Gastroesophageal sphincter (tissue), 4 donors: ENCODE results near the gene DCDC1. TPM values are rescaled to one million over a fixed set of nuclear protein-coding genes. Genes with fewer than 3 reads are reported as not detected.
A peak's percentile ranks its signal among the peaks of the same experiment; 100 is the strongest.
"Not testable (repeated sequence)": the region's sequence is repeated elsewhere in the genome, so short reads cannot be mapped to it uniquely, and the experiment has no call there.

ENCODE experiments used
- ATAC-seq: fragments of 150-250 bp; one replicate; pipeline ENCODE4 v1.9.1; 2016; ENCODE audit warnings: mild to moderate bottlenecking, moderate library complexity
- H3K27ac ChIP-seq, 4 donors: fragments of 200-600 bp; sonication (generic) in 3 of 4; 1 replicate in 3 of 4; 2 replicates in 1 of 4; pipeline ENCODE4 v1.5.1; 2016 to 2019
- H3K27me3 ChIP-seq: fragments of 200-600 bp; sonication (generic); one replicate; pipeline ENCODE4 v1.5.1; 2019
- H3K36me3 ChIP-seq, 2 donors: fragments of 200-600 bp; sonication (generic); one replicate each; pipeline ENCODE4 v1.5.1; 2019; ENCODE audit warnings: control low read depth in 1 of 2
- H3K4me1 ChIP-seq, 3 donors: fragments of 200-600 bp; sonication (generic); 1 replicate in 2 of 3; 2 replicates in 1 of 3; pipeline ENCODE4 v1.5.1; 2016 to 2019; ENCODE audit warnings: control low read depth in 2 of 3
- H3K4me3 ChIP-seq, 2 donors: fragments of 200-600 bp; sonication (generic); one replicate each; pipeline ENCODE4 v1.5.1; 2019; ENCODE audit warnings: mild to moderate bottlenecking in 1 of 2, moderate library complexity in 1 of 2
- H3K9me3 ChIP-seq, 3 donors: fragments of 200-600 bp; sonication (generic); one replicate each; pipeline ENCODE4 v1.5.1; 2017 to 2019; ENCODE audit warnings: control low read depth in 2 of 3
- CTCF ChIP-seq, 4 experiments: fragments of 200-600 bp in 2 of 4; fragments of 450-650 bp in 2 of 4; sonication (generic) in 1 of 4; IDR thresholded peaks; one replicate each; pipeline ENCODE4 v1.5.1; 2017 to 2019; ENCODE audit warnings: antibody characterized with exemption in 4 of 4, mild to moderate bottlenecking in 2 of 4, moderate library complexity in 2 of 4
- EP300 ChIP-seq: sonication (generic); formaldehyde crosslinking; IDR thresholded peaks from one replicate; pipeline ENCODE4 v1.6.1; 2017; ENCODE audit warnings: antibody characterized with exemption, mild to moderate bottlenecking
- POLR2A ChIP-seq, 2 donors: fragments of 450-650 bp; IDR thresholded peaks; one replicate each; pipeline ENCODE4 v1.6.1; 2017; ENCODE audit warnings: antibody characterized with exemption in 2 of 2, mild to moderate bottlenecking in 2 of 2, moderate library complexity in 1 of 2
- POLR2AphosphoS5 ChIP-seq: sonication (generic); formaldehyde crosslinking; IDR thresholded peaks from one replicate; pipeline ENCODE4 v1.6.1; 2017; ENCODE audit warnings: antibody characterized with exemption
- WGBS, 2 donors: methylation state at CpG; one replicate each; pipeline ENCODE4 v1.1.5; 2018; ENCODE audit warnings: low coverage in 1 of 2; 5-methylcytosine and 5-hydroxymethylcytosine counted together
- total RNA-seq, 4 donors: library from RNA; depleted of rRNA; stranded (reverse); fragments of >200 nt; gene quantifications; one replicate each; pipeline ENCODE4 v1.1.0, GENCODE V29; 2016

DCDC1 gene
- total RNA-seq, 4 donors from 2014 or later: 0.13 to 0.35 TPM; not detected in 2

- Histone ChIP-seq H3K27ac (no peak overlapping the region), H3K27me3 (no peaks in the 10 kb centered on the region), H3K4me3 (no peak overlapping the region), H3K36me3 (no peaks in the 10 kb centered on the region), H3K4me1 (no peaks in the 10 kb centered on the region), H3K9me3 (peaks cover 0 to 20% (median 0%) of the 10 kb centered on the region in 3 donors)
- ATAC-seq: no peak
- TF ChIP-seq POLR2A (IDR thresholded peaks at IDR 0.05): no peak
- no peak for TF ChIP-seq POLR2AphosphoS5
- no peak for TF ChIP-seq EP300
- TF ChIP-seq CTCF (IDR thresholded peaks at IDR 0.05): no peak
These were observed 402.0 kb downstream of the DCDC1 start for GRCh38 chr11:30967579-30967978.

GRCh38 chr11:30960387-30960992 is 409.0 kb downstream of the DCDC1 start:
- WGBS, 2 donors: 0% methylated on average over 2 of the region's 2 CpGs
- TF ChIP-seq CTCF (IDR thresholded peaks at IDR 0.05) (peak in 1 of 4 experiments; percentile 28), POLR2A (IDR thresholded peaks at IDR 0.05) (no peak), EP300 (no peak)
- Histone ChIP-seq H3K36me3 (no peaks in the 10 kb centered on the region), H3K27ac (no peak overlapping the region), H3K27me3 (no peaks in the 10 kb centered on the region), H3K4me3 (no peak overlapping the region), H3K4me1 (no peaks in the 10 kb centered on the region), H3K9me3 (no peaks in the 10 kb centered on the region)
- ATAC-seq: no peak

- Histone ChIP-seq H3K4me1 (no peaks in the 10 kb centered on the region), H3K27ac (no peak overlapping the region), H3K27me3 (no peaks in the 10 kb centered on the region), H3K4me3 (no peak overlapping the region), H3K9me3 (no peaks in the 10 kb centered on the region), H3K36me3 (no peaks in the 10 kb centered on the region)
- TF ChIP-seq POLR2AphosphoS5: no peak
- TF ChIP-seq POLR2A (IDR thresholded peaks at IDR 0.05): no peak
- 66 to 84% methylated on average over 3 of the region's 3 CpGs for WGBS, 2 donors
- no peak for ATAC-seq
These were observed 412.8 kb downstream of the DCDC1 start for GRCh38 chr11:30956751-30957150.

GRCh38 chr11:30949838-30950237 is 419.7 kb downstream of the DCDC1 start:
- TF ChIP-seq EP300 (no peak), CTCF (IDR thresholded peaks at IDR 0.05) (no peak), POLR2A (IDR thresholded peaks at IDR 0.05) (no peak), POLR2AphosphoS5 (no peak)
- WGBS, 2 donors: 60 to 94% methylated on average over 1 to 3 of the region's 3 CpGs
- Histone ChIP-seq H3K27ac (no peak overlapping the region), H3K9me3 (peaks cover 0 to 31% (median 0%) of the 10 kb centered on the region in 3 donors), H3K4me3 (no peak overlapping the region), H3K4me1 (no peaks in the 10 kb centered on the region), H3K27me3 (no peaks in the 10 kb centered on the region), H3K36me3 (no peaks in the 10 kb centered on the region)
- ATAC-seq: no peak

GRCh38 chr11:30947715-30948114 is 421.8 kb downstream of the DCDC1 start:
- 67 to 83% methylated on average over 1 of the region's 1 CpG for WGBS, 2 donors
- H3K9me3 ChIP-seq: peaks cover 0 to 31% (median 0%) of the 10 kb centered on the region in 3 donors
- ATAC-seq, H3K4me3 ChIP-seq, H3K27ac ChIP-seq, H3K27me3 ChIP-seq, H3K36me3 ChIP-seq, H3K4me1 ChIP-seq: not testable (repeated sequence)

- 45 to 65% methylated on average over 1 to 5 of the region's 6 CpGs for WGBS, 2 donors
- no peaks in the 10 kb centered on the region for H3K9me3 ChIP-seq
- no peak for ATAC-seq
These were observed 430.7 kb downstream of the DCDC1 start for GRCh38 chr11:30938810-30939209.

More at GRCh38 chr11:30938810-30939209, 430.7 kb downstream of the DCDC1 start:
- Histone ChIP-seq H3K27ac (no peak overlapping the region), H3K4me3 (no peak overlapping the region), H3K36me3 (no peaks in the 10 kb centered on the region), H3K4me1 (no peaks in the 10 kb centered on the region), H3K27me3 (no peaks in the 10 kb centered on the region)
- no peak for TF ChIP-seq EP300
- TF ChIP-seq POLR2AphosphoS5: no peak
- no peak for TF ChIP-seq CTCF (IDR thresholded peaks at IDR 0.05)
- TF ChIP-seq POLR2A (IDR thresholded peaks at IDR 0.05): no peak
